MCF 10A (cell line): ENCODE measurements around the gene LDHD. TPM values are rescaled to one million over a fixed set of nuclear protein-coding genes. Genes with fewer than 3 reads are reported as not detected.

ENCODE experiments used
- BruUV-seq: library from RNA; stranded (reverse); fragments of 400-500 nt; replicated peaks from 2 replicates; lab custom pipeline; 2021; lab: Mats Ljungman, UMichigan
- CTCF ChIA-PET: fragments of 300-600 bp; sonication (Branson Sonifier 250); formaldehyde crosslinking; extraction: SDS; loops from one replicate; lab custom pipeline; 2021; ENCODE audit warnings: antibody characterized with exemption, inconsistent platforms; lab: Yijun Ruan, JAX
- POLR2A ChIA-PET: fragments of 300-600, 350-650 bp; sonication (Branson Sonifier 250); formaldehyde crosslinking; extraction: SDS; loops from one replicate; lab custom pipeline; 2020; ENCODE audit warnings: antibody characterized with exemption, inconsistent platforms; lab: Yijun Ruan, JAX
- DNase-seq: peaks from one replicate; pipeline ENCODE4 v3.0.0-alpha.2; 2018; ENCODE audit not compliant: unreplicated experiment
- H3K27ac Mint-ChIP-seq: one replicate; pipeline ENCODE4 v1.8.0; 2022; ENCODE audit warnings: mild to moderate bottlenecking, low read depth, mixed read lengths; ENCODE audit not compliant: unreplicated experiment
- H3K27me3 Mint-ChIP-seq: one replicate; pipeline ENCODE4 v1.8.0; 2022; ENCODE audit warnings: mixed read lengths; ENCODE audit not compliant: insufficient read depth, unreplicated experiment
- H3K36me3 Mint-ChIP-seq: one replicate; pipeline ENCODE4 v1.8.0; 2022; ENCODE audit warnings: mild to moderate bottlenecking, moderate library complexity, mixed read lengths; ENCODE audit not compliant: insufficient read depth, unreplicated experiment
- H3K4me1 Mint-ChIP-seq: one replicate; pipeline ENCODE4 v1.8.0; 2022; ENCODE audit warnings: mixed read lengths; ENCODE audit not compliant: insufficient read depth, unreplicated experiment
- H3K4me3 Mint-ChIP-seq: one replicate; pipeline ENCODE4 v1.8.0; 2022; ENCODE audit warnings: mild to moderate bottlenecking, moderate library complexity, mixed read lengths; ENCODE audit not compliant: unreplicated experiment
- H3K9me3 Mint-ChIP-seq: one replicate; pipeline ENCODE4 v1.8.0; 2022; ENCODE audit warnings: mixed read lengths; ENCODE audit not compliant: unreplicated experiment
- intact Hi-C: fragments of 100-400 bp; cut with micrococcal nuclease; formaldehyde crosslinking; loops from 2 replicates; pipeline ENCODE4 v1.14.1; 2022
- total RNA-seq: library from RNA; stranded (reverse); gene quantifications from 2 replicates; pipeline ENCODE4 v1.2.3, GENCODE V29; 2022
- TF ChIP-seq, protein P1 (sequence below): fragments of 200-600 bp; IDR thresholded peaks from one replicate; pipeline ENCODE4 v1.8.0; 2022; ENCODE audit warnings: antibody characterized with exemption, mild to moderate bottlenecking; ENCODE audit not compliant: unreplicated experiment

The LDHD gene
- total RNA-seq, 1 experiment from 2014 or later, result 0.30 TPM

DNA sequence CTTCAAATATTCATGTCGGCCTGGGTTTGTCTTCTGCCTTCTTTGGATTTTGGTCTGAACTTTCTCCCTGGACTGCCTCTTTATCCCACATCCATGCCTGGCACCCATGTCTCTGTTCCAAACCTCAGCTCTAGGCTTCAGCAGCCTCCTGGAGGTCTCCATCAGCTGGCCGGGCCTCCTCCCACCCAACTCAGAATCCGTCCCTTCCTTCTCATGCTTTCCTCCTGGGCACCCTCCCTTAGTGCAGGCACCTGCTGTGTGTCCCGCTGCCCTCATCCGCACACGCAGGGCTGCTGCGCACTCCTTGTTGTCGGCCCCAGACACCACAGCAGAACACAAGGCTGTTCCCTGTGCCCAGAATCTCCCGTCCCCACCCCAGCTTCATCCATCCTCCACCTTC is 14.0 kb downstream of the LDHD start:
- POLR2A ChIA-PET, result no interaction called here
- BruUV-seq, result no TSS peak
- Mint-ChIP-seq H3K36me3 (peaks cover 5% of the 10 kb centered on the region), H3K9me3 (peaks cover 7% of the 10 kb centered on the region), H3K4me1 (no peaks in the 10 kb centered on the region), H3K27ac (no peak overlapping the region), H3K27me3 (no peaks in the 10 kb centered on the region), H3K4me3 (no peak overlapping the region)
- TF ChIP-seq, protein P1, sequence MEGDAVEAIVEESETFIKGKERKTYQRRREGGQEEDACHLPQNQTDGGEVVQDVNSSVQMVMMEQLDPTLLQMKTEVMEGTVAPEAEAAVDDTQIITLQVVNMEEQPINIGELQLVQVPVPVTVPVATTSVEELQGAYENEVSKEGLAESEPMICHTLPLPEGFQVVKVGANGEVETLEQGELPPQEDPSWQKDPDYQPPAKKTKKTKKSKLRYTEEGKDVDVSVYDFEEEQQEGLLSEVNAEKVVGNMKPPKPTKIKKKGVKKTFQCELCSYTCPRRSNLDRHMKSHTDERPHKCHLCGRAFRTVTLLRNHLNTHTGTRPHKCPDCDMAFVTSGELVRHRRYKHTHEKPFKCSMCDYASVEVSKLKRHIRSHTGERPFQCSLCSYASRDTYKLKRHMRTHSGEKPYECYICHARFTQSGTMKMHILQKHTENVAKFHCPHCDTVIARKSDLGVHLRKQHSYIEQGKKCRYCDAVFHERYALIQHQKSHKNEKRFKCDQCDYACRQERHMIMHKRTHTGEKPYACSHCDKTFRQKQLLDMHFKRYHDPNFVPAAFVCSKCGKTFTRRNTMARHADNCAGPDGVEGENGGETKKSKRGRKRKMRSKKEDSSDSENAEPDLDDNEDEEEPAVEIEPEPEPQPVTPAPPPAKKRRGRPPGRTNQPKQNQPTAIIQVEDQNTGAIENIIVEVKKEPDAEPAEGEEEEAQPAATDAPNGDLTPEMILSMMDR, result no peak
- intact Hi-C loops, result no loop called here
- DNase-seq, result no peak
- CTCF ChIA-PET, result interaction anchor here (0.6 to 2.6 kb wide), 3 partner anchors 8 to 67 kb away, joined by 3 to 14 read pairs (median 3); no protein-coding TSS in a partner anchor

DNA sequence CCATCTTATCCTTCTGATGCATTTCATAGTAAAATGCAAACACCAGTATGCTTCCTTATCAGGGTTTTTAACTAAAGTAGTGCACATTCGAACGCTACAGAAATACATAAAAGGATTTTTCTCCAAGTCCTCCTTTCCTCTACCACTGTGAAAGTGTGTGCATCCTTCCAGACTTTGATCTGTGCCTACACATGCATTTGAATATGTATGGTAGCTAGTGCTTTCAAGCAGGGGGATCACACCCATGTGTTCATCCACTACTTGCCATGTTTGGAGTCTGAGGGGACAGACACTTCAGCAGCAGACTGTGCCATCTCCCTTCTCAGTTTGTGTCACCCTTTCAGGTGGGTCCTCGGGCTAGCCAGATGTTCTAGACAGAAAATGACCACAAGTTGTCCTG is 14.9 kb downstream of the LDHD start:
- intact Hi-C loops, result no loop called here
- DNase-seq, result no peak
- Mint-ChIP-seq H3K27ac (no peak overlapping the region), H3K27me3 (no peaks in the 10 kb centered on the region), H3K4me3 (no peak overlapping the region), H3K9me3 (peaks cover 7% of the 10 kb centered on the region), H3K36me3 (peaks cover 5% of the 10 kb centered on the region), H3K4me1 (no peaks in the 10 kb centered on the region)
- TF ChIP-seq, protein P1, result no peak
- CTCF ChIA-PET, result interaction anchor here (0.6 to 2.6 kb wide), 2 partner anchors 9 to 416 kb away, joined by 4 to 14 read pairs; no protein-coding TSS in a partner anchor
- POLR2A ChIA-PET, result no interaction called here
- no TSS peak for BruUV-seq

DNA sequence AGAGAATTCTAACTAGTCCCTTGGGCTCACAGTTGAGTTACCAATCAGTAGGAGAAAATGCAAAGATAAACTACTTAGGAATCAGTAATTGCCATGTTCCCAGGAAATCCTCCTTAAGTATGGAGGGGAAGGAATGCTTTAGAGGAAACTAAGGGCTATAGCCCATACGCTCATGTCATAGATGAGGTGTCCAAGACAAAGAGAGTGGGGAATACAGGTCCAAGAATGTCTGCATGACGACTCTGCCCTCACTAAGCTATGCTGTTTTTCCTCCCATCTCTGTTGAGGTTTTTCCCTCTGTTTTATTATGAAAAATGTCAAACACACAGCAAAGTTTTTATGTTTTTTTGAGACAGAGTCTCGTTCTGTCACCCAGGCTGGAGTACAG is 16.0 kb downstream of the LDHD start:
- ChIA-PET POLR2A (interaction anchor here (1.1 kb wide), 1 partner anchor 101 kb away, joined by 3 read pairs; no protein-coding TSS in a partner anchor), CTCF (interaction anchor here (0.6 to 2.6 kb wide), 3 partner anchors 10 to 97 kb away, joined by 3 to 14 read pairs (median 3); no protein-coding TSS in a partner anchor)
- Mint-ChIP-seq H3K36me3 (peaks cover 5% of the 10 kb centered on the region), H3K4me3 (no peak overlapping the region), H3K9me3 (peaks cover 7% of the 10 kb centered on the region), H3K4me1 (no peaks in the 10 kb centered on the region), H3K27me3 (no peaks in the 10 kb centered on the region), H3K27ac (no peak overlapping the region)
- no peak for DNase-seq
- intact Hi-C loops, result no loop called here
- BruUV-seq, result no TSS peak
- TF ChIP-seq, protein P1, result no peak

DNA sequence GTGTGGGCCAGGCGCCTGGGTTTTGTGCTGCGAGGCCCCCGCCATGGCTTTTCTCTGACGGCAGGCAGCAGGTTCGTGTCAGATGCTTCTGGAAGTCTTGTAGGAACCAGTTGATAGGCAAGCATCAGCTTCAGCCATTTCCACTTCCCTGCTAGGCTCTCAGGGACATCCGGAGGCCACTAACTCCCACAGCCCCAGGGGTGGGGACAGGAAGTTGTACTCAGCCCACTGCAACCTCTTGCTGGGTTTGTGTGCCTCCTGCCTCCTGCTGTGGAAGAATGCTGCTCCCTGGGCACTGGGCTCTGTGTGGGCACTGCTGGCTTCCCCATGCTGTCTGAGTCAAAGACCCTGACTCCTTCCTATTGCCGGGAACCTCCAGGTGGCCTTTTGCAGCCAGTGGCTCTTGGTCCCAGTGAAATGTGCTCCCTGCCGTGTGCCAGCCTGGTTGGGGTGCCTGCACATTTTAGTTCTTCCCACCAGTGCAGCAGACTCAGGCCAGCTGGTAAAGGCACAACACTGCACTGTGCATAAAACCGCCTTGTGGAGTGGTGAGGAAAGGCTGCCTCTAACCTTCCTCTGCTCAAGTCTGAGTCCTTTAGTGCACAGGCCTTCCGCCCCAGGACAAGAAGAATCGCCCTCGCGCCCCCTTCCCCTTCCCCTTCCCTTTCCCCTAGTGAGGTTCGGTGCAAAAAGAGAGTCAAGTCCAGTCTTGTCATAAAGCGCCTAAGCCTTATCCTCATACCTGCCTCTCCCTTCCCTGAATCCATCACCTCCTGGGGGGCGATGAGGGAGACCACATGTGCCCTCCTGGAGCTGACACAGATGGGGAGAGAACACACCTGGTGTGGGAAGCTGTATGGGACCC is 16.6 kb downstream of the LDHD start:
- TF ChIP-seq, protein P1, result no peak
- no peaks in the 10 kb centered on the region for H3K27me3 Mint-ChIP-seq
- no peak overlapping the region for H3K4me3 Mint-ChIP-seq
- H3K9me3 Mint-ChIP-seq, result peaks cover 7% of the 10 kb centered on the region
- no TSS peak for BruUV-seq
- H3K36me3 Mint-ChIP-seq, result peaks cover 5% of the 10 kb centered on the region
- ChIA-PET POLR2A (interaction anchor here (1.1 kb wide), 1 partner anchor 100 kb away, joined by 3 read pairs; no protein-coding TSS in a partner anchor), CTCF (interaction anchor here (0.7 kb wide), 1 partner anchor 31 kb away, joined by 3 read pairs; no protein-coding TSS in a partner anchor)
- intact Hi-C loops, result no loop called here
- H3K4me1 Mint-ChIP-seq, result no peaks in the 10 kb centered on the region
- no peak overlapping the region for H3K27ac Mint-ChIP-seq
- DNase-seq, result no peak
